CD14-positive monocyte (primary cell): ENCODE data around the gene MRPL10. TPM values are rescaled to one million over a fixed set of nuclear protein-coding genes. Genes with fewer than 3 reads are reported as not detected.

ENCODE experiments used
- DNase-seq, 3 donors: peaks; one replicate each; pipeline ENCODE4 v3.0.0-alpha.2; 2011 to 2022
- H2AFZ ChIP-seq: 2 replicates; pipeline ENCODE4 v1.6.0; 2012; ENCODE audit warnings: mild to moderate bottlenecking, low read depth, low read length, inconsistent platforms; ENCODE audit not compliant: insufficient read depth, poor library complexity, severe bottlenecking
- H3K27ac ChIP-seq, 2 donors: 1 replicate in 1 of 2; 2 replicates in 1 of 2; pipeline ENCODE4 v1.5.1; 2012 to 2013; ENCODE audit warnings: low read length in 2 of 2, control low read depth in 1 of 2, inconsistent platforms in 1 of 2, low read depth in 1 of 2, mild to moderate bottlenecking in 1 of 2
- H3K27me3 ChIP-seq, 2 donors: one replicate each; pipeline versions ENCODE4 v1.6.0 to v1.6.1; 2011 to 2013; ENCODE audit warnings: low read length in 2 of 2; ENCODE audit not compliant: control insufficient read depth in 2 of 2, insufficient read depth in 2 of 2
- H3K36me3 ChIP-seq, 2 donors: replicated peaks in 1 of 2; 1 replicate in 1 of 2; 2 replicates in 1 of 2; pipeline versions ENCODE4 v1.5.1 to v1.6.1; 2012 to 2013; ENCODE audit warnings: low read length in 2 of 2, control low read depth in 1 of 2, inconsistent platforms in 1 of 2, mild to moderate bottlenecking in 1 of 2; ENCODE audit not compliant: insufficient read depth in 2 of 2, control insufficient read depth in 1 of 2
- H3K4me1 ChIP-seq, 2 donors: 1 replicate in 1 of 2; 2 replicates in 1 of 2; pipeline versions ENCODE4 v1.5.1 to v1.6.1; 2012 to 2013; ENCODE audit warnings: low read length in 2 of 2, control low read depth in 1 of 2, inconsistent platforms in 1 of 2, mild to moderate bottlenecking in 1 of 2, moderate library complexity in 1 of 2; ENCODE audit not compliant: insufficient read depth in 2 of 2, control insufficient read depth in 1 of 2
- H3K4me2 ChIP-seq: replicated peaks from 2 replicates; pipeline ENCODE3; 2012; ENCODE audit warnings: low read length, moderate library complexity, mild to moderate bottlenecking; ENCODE audit not compliant: poor library complexity, severe bottlenecking; ENCODE audit errors: extremely low read depth
- H3K4me3 ChIP-seq, 3 experiments: fragments of 200-600 bp in 1 of 3; sonication (generic) in 1 of 3; replicated peaks in 1 of 3; 1 replicate in 2 of 3; 2 replicates in 1 of 3; pipeline ENCODE4 v1.5.1; 2011 to 2013; ENCODE audit warnings: low read length in 3 of 3, mild to moderate bottlenecking in 3 of 3, control low read depth in 2 of 3, low read depth in 2 of 3, inconsistent platforms in 1 of 3, moderate library complexity in 1 of 3
- H3K79me2 ChIP-seq: 2 replicates; pipeline ENCODE4 v1.6.0; 2012; ENCODE audit warnings: mild to moderate bottlenecking, control low read depth, inconsistent platforms, low read length, moderate library complexity; ENCODE audit not compliant: insufficient read depth
- H3K9ac ChIP-seq: 2 replicates; pipeline ENCODE4 v1.6.0; 2017; ENCODE audit warnings: low read length, mild to moderate bottlenecking; ENCODE audit not compliant: insufficient read depth, poor library complexity, severe bottlenecking
- H3K9me3 ChIP-seq, 2 donors: replicated peaks in 1 of 2; 1 replicate in 1 of 2; 2 replicates in 1 of 2; pipeline versions ENCODE4 v1.5.1 to v1.6.1; 2012 to 2013; ENCODE audit warnings: low read length in 2 of 2, control low read depth in 1 of 2; ENCODE audit not compliant: control insufficient read depth in 1 of 2, insufficient read depth in 1 of 2
- H4K20me1 ChIP-seq: 2 replicates; pipeline ENCODE4 v1.6.0; 2012; ENCODE audit warnings: mild to moderate bottlenecking, low read length, control low read depth, moderate library complexity; ENCODE audit not compliant: insufficient read depth
- H3K27ac Mint-ChIP-seq, 7 donors: one replicate each; pipeline ENCODE4 v1.8.0; 2020; ENCODE audit warnings: mild to moderate bottlenecking in 7 of 7, mixed read lengths in 7 of 7, moderate library complexity in 6 of 7, inconsistent platforms in 2 of 7
- H3K27me3 Mint-ChIP-seq, 3 donors: one replicate each; pipeline ENCODE4 v1.8.0; 2021 to 2022; ENCODE audit warnings: low read depth in 3 of 3, mild to moderate bottlenecking in 3 of 3, mixed read lengths in 3 of 3, moderate library complexity in 3 of 3, inconsistent platforms in 1 of 3
- H3K36me3 Mint-ChIP-seq, 2 donors: one replicate each; pipeline ENCODE4 v1.8.0; 2020; ENCODE audit warnings: mixed read lengths in 2 of 2, inconsistent platforms in 1 of 2, mild to moderate bottlenecking in 1 of 2
- H3K4me1 Mint-ChIP-seq: one replicate; pipeline ENCODE4 v1.8.0; 2020; ENCODE audit warnings: mild to moderate bottlenecking, mixed read lengths
- H3K4me3 Mint-ChIP-seq, 2 donors: one replicate each; pipeline ENCODE4 v1.8.0; 2020; ENCODE audit warnings: mild to moderate bottlenecking in 2 of 2, mixed read lengths in 2 of 2, moderate library complexity in 1 of 2
- H3K9me3 Mint-ChIP-seq, 7 donors: one replicate each; pipeline ENCODE4 v1.8.0; 2020 to 2022; ENCODE audit warnings: mixed read lengths in 7 of 7, mild to moderate bottlenecking in 6 of 7, moderate library complexity in 6 of 7, inconsistent platforms in 2 of 7
- WGBS: methylation state at CpG from one replicate; pipeline ENCODE4 v1.1.5; 2013; ENCODE audit warnings: missing lambda C conversion rate; ENCODE audit not compliant: insufficient coverage; 5-methylcytosine and 5-hydroxymethylcytosine counted together
- intact Hi-C, 2 donors: fragments of 100-400 bp; cut with micrococcal nuclease; formaldehyde crosslinking; loops; one replicate each; pipeline versions ENCODE4 v1.15.0 to v1.15.1; 2023
- polyA plus RNA-seq, 3 donors: library from polyadenylated mRNA; depleted of rRNA in 1 of 3; unstranded in 2 of 3; stranded (reverse) in 1 of 3; fragments of 300-500 nt in 2 of 3; fragments of >200 nt in 1 of 3; fragmentation: Illumina TruSeq in 2 of 3; gene quantifications; 1 replicate in 2 of 3; 2 replicates in 1 of 3; pipeline ENCODE4 v1.2.3, GENCODE V29; 2012 to 2021
- TF ChIP-seq, protein P1 (sequence below): fragments of 200-600 bp; IDR thresholded peaks from one replicate; pipeline ENCODE4 v1.8.0; 2022; ENCODE audit warnings: antibody characterized with exemption, mild to moderate bottlenecking

The MRPL10 gene
- polyA plus RNA-seq, 3 donors = 28.5 to 32.7 (median 32.6) TPM

DNA sequence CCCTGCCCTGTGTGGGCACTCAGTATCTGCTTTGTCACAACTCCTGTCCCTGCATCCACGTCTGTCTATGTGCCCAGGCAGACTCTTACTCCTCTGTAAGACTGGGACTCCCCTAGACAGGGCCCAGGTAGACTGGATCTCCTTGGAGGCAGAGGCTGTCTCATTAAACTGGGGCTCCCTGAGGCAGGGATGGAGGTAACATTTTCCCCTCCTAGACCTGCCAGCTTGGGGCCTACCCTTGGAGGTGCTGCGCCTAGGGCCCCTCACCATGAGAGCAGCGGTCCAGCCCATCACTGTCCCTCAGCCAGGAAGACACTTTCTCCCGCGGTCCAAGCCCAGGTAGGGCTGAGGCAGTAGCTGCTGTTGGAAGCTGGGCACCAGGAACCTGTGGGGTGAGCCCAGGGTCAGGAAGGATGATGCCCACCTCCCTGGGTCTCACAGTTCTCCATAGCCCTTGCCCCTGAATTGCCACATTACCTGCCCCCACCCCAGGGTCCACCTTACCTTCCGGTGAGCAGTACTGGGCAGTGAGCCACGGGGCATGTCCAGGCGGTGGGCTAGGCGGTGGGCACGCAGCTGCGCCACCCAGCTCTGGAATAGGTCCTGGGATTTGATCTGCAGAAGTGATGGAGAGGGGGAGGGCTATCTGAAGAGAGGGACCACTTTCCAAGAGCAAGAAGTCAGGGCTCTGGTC lies 13.2 kb downstream of the MRPL10 start:
- 97% methylated on average over 6 of the region's 11 CpGs for WGBS
- DNase-seq = no peak
- Histone ChIP-seq H3K36me3 (peaks cover 51 to 65% of the 10 kb centered on the region in 2 donors), H3K79me2 (peaks cover 8% of the 10 kb centered on the region), H3K4me1 (peaks cover 22 to 25% of the 10 kb centered on the region in 2 donors), H4K20me1 (no peaks in the 10 kb centered on the region), H3K9me3 (no peaks in the 10 kb centered on the region), H3K27ac (no peak overlapping the region), H3K27me3 (no peaks in the 10 kb centered on the region), H3K4me3 (no peak overlapping the region), H2AFZ (no peak overlapping the region), H3K9ac (no peak overlapping the region), H3K4me2 (no peak overlapping the region)
- no peaks in the 10 kb centered on the region for H3K27me3 Mint-ChIP-seq
- H3K9me3 Mint-ChIP-seq = no peaks in the 10 kb centered on the region
- H3K4me3 Mint-ChIP-seq = no peak overlapping the region
- no peak overlapping the region for H3K27ac Mint-ChIP-seq
- TF ChIP-seq, protein P1, sequence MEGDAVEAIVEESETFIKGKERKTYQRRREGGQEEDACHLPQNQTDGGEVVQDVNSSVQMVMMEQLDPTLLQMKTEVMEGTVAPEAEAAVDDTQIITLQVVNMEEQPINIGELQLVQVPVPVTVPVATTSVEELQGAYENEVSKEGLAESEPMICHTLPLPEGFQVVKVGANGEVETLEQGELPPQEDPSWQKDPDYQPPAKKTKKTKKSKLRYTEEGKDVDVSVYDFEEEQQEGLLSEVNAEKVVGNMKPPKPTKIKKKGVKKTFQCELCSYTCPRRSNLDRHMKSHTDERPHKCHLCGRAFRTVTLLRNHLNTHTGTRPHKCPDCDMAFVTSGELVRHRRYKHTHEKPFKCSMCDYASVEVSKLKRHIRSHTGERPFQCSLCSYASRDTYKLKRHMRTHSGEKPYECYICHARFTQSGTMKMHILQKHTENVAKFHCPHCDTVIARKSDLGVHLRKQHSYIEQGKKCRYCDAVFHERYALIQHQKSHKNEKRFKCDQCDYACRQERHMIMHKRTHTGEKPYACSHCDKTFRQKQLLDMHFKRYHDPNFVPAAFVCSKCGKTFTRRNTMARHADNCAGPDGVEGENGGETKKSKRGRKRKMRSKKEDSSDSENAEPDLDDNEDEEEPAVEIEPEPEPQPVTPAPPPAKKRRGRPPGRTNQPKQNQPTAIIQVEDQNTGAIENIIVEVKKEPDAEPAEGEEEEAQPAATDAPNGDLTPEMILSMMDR = no peak
- intact Hi-C loops = no loop called here
- H3K36me3 Mint-ChIP-seq = peaks cover 45 to 52% of the 10 kb centered on the region in 2 donors
- peaks cover 29% of the 10 kb centered on the region for H3K4me1 Mint-ChIP-seq

GRCh38 chr17:47816947-47817346 lies 14.4 kb downstream of the MRPL10 start:
- peaks cover 14 to 18% of the 10 kb centered on the region in 2 donors for H3K4me1 ChIP-seq
- H3K9me3 Mint-ChIP-seq = no peaks in the 10 kb centered on the region
- peaks cover 8% of the 10 kb centered on the region for H3K79me2 ChIP-seq
- intact Hi-C loops = no loop called here
- no peak overlapping the region for H3K4me3 ChIP-seq
- H3K36me3 Mint-ChIP-seq = peaks cover 55 to 62% of the 10 kb centered on the region in 2 donors
- no peak overlapping the region for H2AFZ ChIP-seq
- no peak overlapping the region for H3K9ac ChIP-seq
- H3K27me3 ChIP-seq = no peaks in the 10 kb centered on the region
- TF ChIP-seq, protein P1 = no peak
- DNase-seq = no peak
- peaks cover 0 to 2% (median 0%) of the 10 kb centered on the region in 3 donors for H3K27me3 Mint-ChIP-seq
- H3K4me2 ChIP-seq = no peak overlapping the region
- H3K4me3 Mint-ChIP-seq = no peak overlapping the region
- H3K4me1 Mint-ChIP-seq = peaks cover 22% of the 10 kb centered on the region
- WGBS = 98% methylated on average over 9 of the region's 10 CpGs
- H3K27ac ChIP-seq = no peak overlapping the region
- H3K36me3 ChIP-seq = peaks cover 59 to 73% of the 10 kb centered on the region in 2 donors
- no peaks in the 10 kb centered on the region for H3K9me3 ChIP-seq
- H4K20me1 ChIP-seq = no peaks in the 10 kb centered on the region
- H3K27ac Mint-ChIP-seq = peak overlapping the region in 2 of 7 donors; percentile 31 to 38
